Measurements from ENCODE around the gene LIME1.

- no peak for TF ChIP-seq CTCF (IDR thresholded peaks at IDR 0.05)
- no peak for TF ChIP-seq ZFX (IDR thresholded peaks at IDR 0.05; ENCODE audit: borderline replicate concordance)
Measured at GRCh38 chr20:63731410-63731809, 5.1 kb upstream of the LIME1 start.
